NCI-H526 treated with DMSO at 0.1 percent for 48 hours (cell line): ENCODE results near the gene NUAK1.
A peak's percentile ranks its signal among the peaks of the same experiment; 100 is the strongest.
"Not testable (repeated sequence)": the region's sequence is repeated elsewhere in the genome, so short reads cannot be mapped to it uniquely, and the experiment has no call there.

Source experiments
- DNase-seq: peaks from one replicate; lab custom pipeline; 2025; lab: John Stamatoyannopoulos, UW

Gene NUAK1

GRCh38 chr12:106146987-106147386 is 8.2 kb upstream of the NUAK1 start:
- no peak for DNase-seq

GRCh38 chr12:106145539-106146447 is 7.0 kb upstream of the NUAK1 start:
- no peak for DNase-seq

GRCh38 chr12:106144847-106145246 is 6.1 kb upstream of the NUAK1 start:
- no peak for DNase-seq

GRCh38 chr12:106142591-106143261 is 4.0 kb upstream of the NUAK1 start:
- DNase-seq = no peak

GRCh38 chr12:106141920-106142319 is 3.2 kb upstream of the NUAK1 start:
- not testable (repeated sequence) for DNase-seq

- DNase-seq = no peak
Observed at GRCh38 chr12:106141452-106141851, 2.7 kb upstream of the NUAK1 start.

- DNase-seq = no peak
Observed at GRCh38 chr12:106141003-106141402, 2.2 kb upstream of the NUAK1 start.

GRCh38 chr12:106140223-106140986 is 1.7 kb upstream of the NUAK1 start:
- no peak for DNase-seq

GRCh38 chr12:106139422-106140171 is 843 bp upstream of the NUAK1 start:
- DNase-seq = peak; percentile 21

- no peak for DNase-seq
Observed at GRCh38 chr12:106138357-106138632, 459 bp downstream of the NUAK1 start.

- no peak for DNase-seq
Observed at GRCh38 chr12:106137530-106138356, 1.0 kb downstream of the NUAK1 start.

- DNase-seq = peak; percentile 67
Observed at GRCh38 chr12:106136263-106136662, 2.5 kb downstream of the NUAK1 start.

GRCh38 chr12:106135781-106136180 is 3.0 kb downstream of the NUAK1 start:
- DNase-seq = no peak

- DNase-seq = no peak
Observed at GRCh38 chr12:106135075-106135474, 3.7 kb downstream of the NUAK1 start.

- no peak for DNase-seq
Observed at GRCh38 chr12:106134294-106134949, 4.3 kb downstream of the NUAK1 start.

- DNase-seq = no peak
Observed at GRCh38 chr12:106133136-106134087, 5.3 kb downstream of the NUAK1 start.

- no peak for DNase-seq
Observed at GRCh38 chr12:106132175-106133135, 6.3 kb downstream of the NUAK1 start.

GRCh38 chr12:106131676-106132075 is 7.1 kb downstream of the NUAK1 start:
- no peak for DNase-seq
